RWPE1 (cell line): ENCODE data around the gene MED27.

ENCODE experiments used
- CTCF ChIA-PET: fragments of 350-600 bp; sonication (Branson Sonifier 250); formaldehyde crosslinking; extraction: SDS; loops from one replicate; lab custom pipeline; 2021; lab: Yijun Ruan, JAX
- POLR2A ChIA-PET: fragments of 400-600 bp; formaldehyde crosslinking; extraction: SDS; loops from one replicate; lab custom pipeline; 2020; ENCODE audit warnings: antibody characterized with exemption; ENCODE audit not compliant: low non-redundant PET; lab: Yijun Ruan, JAX
- DNase-seq: peaks from one replicate; pipeline ENCODE4 v3.0.0; 2012; ENCODE audit warnings: low spot score
- H3K27ac ChIP-seq: fragments of 450-650 bp; 2 replicates; pipeline ENCODE4 v1.5.1; 2017
- CTCF ChIP-seq: fragments of 450-650 bp; conservative IDR thresholded peaks from 2 replicates; pipeline ENCODE4 v1.5.1; 2017; ENCODE audit warnings: low read depth, mild to moderate bottlenecking

Gene MED27

GRCh38 chr9:132032238-132032950, 47.3 kb downstream of the MED27 start:
- DNase-seq: no peak
- TF ChIP-seq CTCF: no peak
- no peak overlapping the region for H3K27ac ChIP-seq
- ChIA-PET CTCF (no interaction called here), POLR2A (no interaction called here)

- DNase-seq: no peak
- POLR2A ChIA-PET: no interaction called here
- TF ChIP-seq CTCF: no peak
- H3K27ac ChIP-seq: no peak overlapping the region
- CTCF ChIA-PET: interaction anchor here (0.6 to 0.7 kb wide), 2 partner anchors 185 to 201 kb away, joined by 3 to 6 read pairs; no protein-coding TSS in a partner anchor
Measured at GRCh38 chr9:132031467-132032237, 48.0 kb downstream of the MED27 start.

- H3K27ac ChIP-seq: no peak overlapping the region
- DNase-seq: no peak
- TF ChIP-seq CTCF: no peak
- POLR2A ChIA-PET: no interaction called here
- CTCF ChIA-PET: interaction anchor here (0.5 to 0.7 kb wide), 3 partner anchors 105 to 202 kb away, joined by 3 to 6 read pairs (median 3); no protein-coding TSS in a partner anchor
Measured at GRCh38 chr9:132030626-132031325, 48.9 kb downstream of the MED27 start.

GRCh38 chr9:132027752-132028663, 51.7 kb downstream of the MED27 start:
- POLR2A ChIA-PET: interaction anchor here (0.7 kb wide), 1 partner anchor 553 kb away, joined by 4 read pairs; no protein-coding TSS in a partner anchor
- TF ChIP-seq CTCF: no peak
- peak overlapping the region; percentile 81 for H3K27ac ChIP-seq
- CTCF ChIA-PET: no interaction called here
- peak; percentile 87 for DNase-seq

- DNase-seq: peak; percentile 99
- CTCF ChIA-PET: no interaction called here
- TF ChIP-seq CTCF: no peak
- POLR2A ChIA-PET: no interaction called here
- peak overlapping the region; percentile 81 for H3K27ac ChIP-seq
Measured at GRCh38 chr9:132026932-132027585, 52.6 kb downstream of the MED27 start.
